Measurements from ENCODE around the gene MYLIP.

The MYLIP gene

DNA sequence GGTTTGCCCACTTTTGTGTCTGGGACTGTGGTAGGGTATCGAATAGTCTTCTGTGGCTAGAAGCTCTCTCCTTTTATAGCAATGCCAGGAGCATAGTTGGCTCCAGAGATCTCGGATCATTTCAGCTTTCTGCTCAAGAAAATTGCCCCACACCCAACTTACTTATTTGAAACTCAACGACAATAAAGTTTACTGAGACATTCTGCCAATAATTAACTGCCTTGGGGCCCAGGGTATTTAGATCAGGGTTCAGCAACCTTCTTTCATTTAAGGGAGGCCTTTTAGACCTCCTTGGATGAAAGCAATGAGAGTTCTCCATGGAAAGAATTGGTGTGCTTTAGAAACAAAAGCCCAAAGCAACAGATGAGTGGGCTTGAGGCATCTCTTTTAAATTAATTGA lies 55.7 kb downstream of the MYLIP start:
- TF ChIP-seq, protein P1, sequence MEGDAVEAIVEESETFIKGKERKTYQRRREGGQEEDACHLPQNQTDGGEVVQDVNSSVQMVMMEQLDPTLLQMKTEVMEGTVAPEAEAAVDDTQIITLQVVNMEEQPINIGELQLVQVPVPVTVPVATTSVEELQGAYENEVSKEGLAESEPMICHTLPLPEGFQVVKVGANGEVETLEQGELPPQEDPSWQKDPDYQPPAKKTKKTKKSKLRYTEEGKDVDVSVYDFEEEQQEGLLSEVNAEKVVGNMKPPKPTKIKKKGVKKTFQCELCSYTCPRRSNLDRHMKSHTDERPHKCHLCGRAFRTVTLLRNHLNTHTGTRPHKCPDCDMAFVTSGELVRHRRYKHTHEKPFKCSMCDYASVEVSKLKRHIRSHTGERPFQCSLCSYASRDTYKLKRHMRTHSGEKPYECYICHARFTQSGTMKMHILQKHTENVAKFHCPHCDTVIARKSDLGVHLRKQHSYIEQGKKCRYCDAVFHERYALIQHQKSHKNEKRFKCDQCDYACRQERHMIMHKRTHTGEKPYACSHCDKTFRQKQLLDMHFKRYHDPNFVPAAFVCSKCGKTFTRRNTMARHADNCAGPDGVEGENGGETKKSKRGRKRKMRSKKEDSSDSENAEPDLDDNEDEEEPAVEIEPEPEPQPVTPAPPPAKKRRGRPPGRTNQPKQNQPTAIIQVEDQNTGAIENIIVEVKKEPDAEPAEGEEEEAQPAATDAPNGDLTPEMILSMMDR (IDR thresholded peaks at IDR 0.05; ENCODE audit: low read depth, low read length) = no peak; the same call in 1 of the 2 replicates

DNA sequence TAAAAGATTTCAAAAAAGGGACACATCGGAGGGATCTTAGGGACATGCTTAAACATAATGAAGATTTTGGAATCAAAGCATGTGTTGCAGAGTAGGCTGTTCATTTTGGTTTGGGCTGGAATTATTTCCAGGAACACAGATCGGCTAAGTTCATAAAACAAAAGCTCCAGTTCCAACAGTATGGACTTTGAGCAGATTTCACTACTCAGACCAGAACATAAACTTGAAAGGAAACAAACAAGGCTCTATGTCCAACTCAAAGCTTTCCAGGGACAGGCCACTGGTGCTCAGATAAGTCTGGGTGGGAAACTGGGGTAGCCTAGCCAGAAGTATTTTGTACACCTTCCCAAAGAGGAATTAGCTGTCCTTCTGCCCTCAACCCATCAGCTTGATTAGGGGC lies 58.3 kb downstream of the MYLIP start:
- TF ChIP-seq, protein P1 (IDR thresholded peaks at IDR 0.05; ENCODE audit: low read depth, low read length) = no peak

More for the DNA sequence above, 55.7 kb downstream of the MYLIP start:
- DNase-seq (ENCODE audit: extremely low read depth, low read depth) = no peak

DNA sequence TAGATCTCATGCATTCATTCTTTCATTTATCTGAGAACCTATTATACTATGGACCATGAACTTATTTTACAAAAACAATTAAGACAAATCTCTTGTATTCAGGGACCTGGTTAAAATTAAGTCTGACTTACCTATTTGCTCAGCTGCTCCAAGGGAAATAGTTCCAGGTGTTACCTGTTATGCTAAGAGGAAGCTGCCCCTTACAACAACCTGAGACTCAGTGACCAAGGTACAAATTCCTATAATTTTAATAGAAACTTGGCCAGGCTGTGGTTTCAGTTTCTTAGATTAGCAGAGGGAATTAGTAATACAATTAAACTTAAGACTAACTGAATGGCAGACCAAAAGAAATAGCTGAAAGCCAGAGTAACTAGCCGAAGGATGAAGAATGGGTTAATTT lies 61.3 kb downstream of the MYLIP start:
- TF ChIP-seq, protein P1 (IDR thresholded peaks at IDR 0.05; ENCODE audit: low read depth, low read length) = no peak
- no peak for DNase-seq (ENCODE audit: extremely low read depth, low read depth)

More for the DNA sequence above, 58.3 kb downstream of the MYLIP start:
- no peak for DNase-seq (ENCODE audit: extremely low read depth, low read depth)

DNA sequence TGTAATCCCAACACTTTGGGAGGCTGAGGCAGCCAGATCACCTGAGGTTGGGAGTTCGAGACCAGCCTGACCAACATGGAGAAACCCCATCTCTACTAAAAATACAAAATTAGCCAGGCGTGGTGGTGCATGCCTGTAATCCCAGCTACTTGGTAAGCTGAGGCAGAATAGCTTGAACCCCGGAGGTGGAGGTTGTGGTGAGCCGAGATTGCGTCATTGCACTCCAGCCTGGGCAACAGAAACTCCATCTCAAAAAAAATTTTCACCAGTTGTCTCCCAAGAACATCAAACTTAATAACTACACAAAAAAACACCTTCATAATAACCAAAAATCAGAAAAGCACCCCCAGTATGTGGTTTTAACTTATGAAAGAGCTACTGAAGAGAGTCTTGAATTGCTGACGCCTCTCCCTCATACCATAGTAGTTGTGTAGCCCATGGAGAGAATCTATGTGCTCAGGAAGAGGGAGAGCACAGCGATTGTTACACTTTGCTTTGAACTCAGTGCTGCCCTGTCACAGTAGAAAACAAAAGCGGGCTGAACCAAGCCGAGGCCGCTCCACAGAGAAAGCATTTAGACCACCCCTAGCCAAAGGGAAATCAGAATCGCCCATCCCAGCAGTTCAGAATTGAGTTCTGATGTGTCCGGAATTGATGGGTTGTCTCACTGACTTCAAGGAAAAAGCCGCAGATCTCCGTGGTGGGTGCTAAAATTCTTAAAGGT lies 67.5 kb downstream of the MYLIP start:
- TF ChIP-seq, protein P1 (IDR thresholded peaks at IDR 0.05; ENCODE audit: low read depth, low read length) = no peak
- DNase-seq (ENCODE audit: extremely low read depth, low read depth) = no peak

DNA sequence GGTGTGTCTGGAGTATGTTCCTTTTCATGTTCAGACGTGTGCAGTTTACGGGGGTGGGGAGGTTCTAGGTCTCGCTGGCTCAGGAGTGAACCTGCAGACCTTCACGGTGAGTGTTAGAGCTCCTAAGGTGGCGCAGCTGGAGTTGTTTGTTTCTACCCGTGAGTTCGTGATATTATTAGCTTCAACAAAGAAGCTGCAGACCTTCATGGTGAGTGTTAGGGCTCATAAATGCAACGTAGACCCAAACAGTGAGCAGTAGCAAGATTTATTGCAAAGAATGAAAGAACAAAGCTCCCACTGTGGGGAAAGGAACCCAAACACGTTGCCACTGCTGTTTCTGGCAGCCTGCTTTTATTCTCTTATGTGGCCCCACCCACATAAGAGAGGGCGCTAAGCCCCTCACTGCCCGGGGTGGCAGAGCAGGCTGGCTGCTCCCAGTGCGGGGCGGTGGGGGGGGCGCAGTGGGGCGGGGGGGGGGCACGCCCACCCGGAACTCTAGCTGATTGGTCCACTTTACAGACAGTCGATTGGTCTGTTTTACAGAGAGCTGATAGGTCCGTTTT lies 68.2 kb downstream of the MYLIP start:
- no peak for DNase-seq (ENCODE audit: extremely low read depth, low read depth)
- TF ChIP-seq, protein P1 (IDR thresholded peaks at IDR 0.05; ENCODE audit: low read depth, low read length) = no peak
